Measurements from ENCODE around the gene RAPGEF6.
"Not testable (repeated sequence)": the region's sequence is repeated elsewhere in the genome, so short reads cannot be mapped to it uniquely, and the experiment has no call there.

RAPGEF6 gene

GRCh38 chr5:131417240-131417869 lies 217.7 kb downstream of the RAPGEF6 start:
- peak; percentile 81 to 84 for DNase-seq

- no peak for DNase-seq
Measured at GRCh38 chr5:131416729-131417128, 218.3 kb downstream of the RAPGEF6 start.

GRCh38 chr5:131413605-131414559 lies 221.1 kb downstream of the RAPGEF6 start:
- DNase-seq, result peak in 1 of 2 donors; percentile 52

GRCh38 chr5:131406975-131407638 lies 227.9 kb downstream of the RAPGEF6 start:
- DNase-seq, result no peak

GRCh38 chr5:131406076-131406475 lies 229.0 kb downstream of the RAPGEF6 start:
- no peak for DNase-seq

- DNase-seq, result no peak
Measured at GRCh38 chr5:131405674-131406073, 229.4 kb downstream of the RAPGEF6 start.

- no peak for DNase-seq
Measured at GRCh38 chr5:131400585-131400984, 234.4 kb downstream of the RAPGEF6 start.

GRCh38 chr5:131399007-131399406 lies 236.0 kb downstream of the RAPGEF6 start:
- not testable (repeated sequence) for DNase-seq

- DNase-seq, result no peak
Measured at GRCh38 chr5:131396630-131397273, 238.3 kb downstream of the RAPGEF6 start.

GRCh38 chr5:131396015-131396414 lies 239.0 kb downstream of the RAPGEF6 start:
- peak in 1 of 2 donors; percentile 37 for DNase-seq

- DNase-seq, result peak; percentile 68 to 90
Measured at GRCh38 chr5:131394128-131394527, 240.9 kb downstream of the RAPGEF6 start.

GRCh38 chr5:131393498-131393968 lies 241.5 kb downstream of the RAPGEF6 start:
- DNase-seq, result no peak

GRCh38 chr5:131392466-131393095 lies 242.4 kb downstream of the RAPGEF6 start:
- peak in 1 of 2 donors; percentile 58 for DNase-seq

- DNase-seq, result no peak
Measured at GRCh38 chr5:131389869-131390265, 245.2 kb downstream of the RAPGEF6 start.

GRCh38 chr5:131389096-131389868 lies 245.7 kb downstream of the RAPGEF6 start:
- DNase-seq, result peak in 1 of 2 donors; percentile 43

- no peak for DNase-seq
Measured at GRCh38 chr5:131387255-131387654, 247.8 kb downstream of the RAPGEF6 start.

- no peak for DNase-seq
Measured at GRCh38 chr5:131386779-131387178, 248.2 kb downstream of the RAPGEF6 start.

GRCh38 chr5:131386124-131386523 lies 248.9 kb downstream of the RAPGEF6 start:
- DNase-seq, result no peak

- DNase-seq, result no peak
Measured at GRCh38 chr5:131384616-131385214, 250.3 kb downstream of the RAPGEF6 start.

GRCh38 chr5:131384173-131384572 lies 250.9 kb downstream of the RAPGEF6 start:
- DNase-seq, result no peak
